ENCODE measurements around the gene SERPINB12. TPM values are rescaled to one million over a fixed set of nuclear protein-coding genes. Genes with fewer than 3 reads are reported as not detected.

SERPINB12 gene, protein sequence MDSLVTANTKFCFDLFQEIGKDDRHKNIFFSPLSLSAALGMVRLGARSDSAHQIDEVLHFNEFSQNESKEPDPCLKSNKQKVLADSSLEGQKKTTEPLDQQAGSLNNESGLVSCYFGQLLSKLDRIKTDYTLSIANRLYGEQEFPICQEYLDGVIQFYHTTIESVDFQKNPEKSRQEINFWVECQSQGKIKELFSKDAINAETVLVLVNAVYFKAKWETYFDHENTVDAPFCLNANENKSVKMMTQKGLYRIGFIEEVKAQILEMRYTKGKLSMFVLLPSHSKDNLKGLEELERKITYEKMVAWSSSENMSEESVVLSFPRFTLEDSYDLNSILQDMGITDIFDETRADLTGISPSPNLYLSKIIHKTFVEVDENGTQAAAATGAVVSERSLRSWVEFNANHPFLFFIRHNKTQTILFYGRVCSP
- not detected in 2 replicates for total RNA-seq (2014; rRNA removed; shearing (Covaris generic))
- not detected in 2 replicates for polyA plus RNA-seq (2016; fragmentation: Nextera tagmentation; extraction: Ambion mirVana)

GRCh38 chr18:63542069-63542468 lies at the start of gene SERPINB12:
TSS of gene SERPINB12 (plus strand) at chr18:63542369. CDS start at chr18:63556160, 13,791 bp downstream.
- WGBS, 2 experiments (ENCODE audit: low coverage in 1 of 2, low lambda C conversion rate in 2 of 2, missing lambda C conversion rate in 2 of 2) = 38 to 41% methylated on average over 1 of the region's 1 CpG
- no peaks in the 10 kb centered on the region for H3K27me3 ChIP-seq (replicated peaks; ENCODE audit: insufficient read depth)
- no peak within 1 kb of the TSS for H2AFZ ChIP-seq
- DNase-seq = no peak
- no peaks in the 10 kb centered on the region for H3K9me3 ChIP-seq (ENCODE audit: low read depth)
- H3K9ac ChIP-seq = no peak within 1 kb of the TSS
- no peak within 1 kb of the TSS for H3K4me3 ChIP-seq
- in situ Hi-C loops (cut with MboI) = no loop called here
- H3K27ac ChIP-seq = no peak within 1 kb of the TSS
- H3F3A ChIP-seq (ENCODE audit: insufficient read depth) = no peaks in the 10 kb centered on the region
- no peaks in the 10 kb centered on the region for H3K79me2 ChIP-seq (ENCODE audit: insufficient read depth)
- no peaks in the 10 kb centered on the region for H3K36me3 ChIP-seq (ENCODE audit: low read depth)
- TF ChIP-seq EZH2 (IDR thresholded peaks at IDR 0.05; ENCODE audit: insufficient read depth, poor library complexity, severe bottlenecking) = no peak
- TF ChIP-seq EZH2phosphoT487 (IDR thresholded peaks at IDR 0.05; ENCODE audit: insufficient read depth, low read depth) = no peak
- no peak within 1 kb of the TSS for H3K4me2 ChIP-seq (ENCODE audit: unreplicated experiment)
- peaks cover 23% of the 10 kb centered on the region for H3K4me1 ChIP-seq (ENCODE audit: insufficient read depth)
- H3K9me2 ChIP-seq (ENCODE audit: insufficient read depth) = no peaks in the 10 kb centered on the region
- no peaks in the 10 kb centered on the region for H4K20me1 ChIP-seq (ENCODE audit: insufficient read depth)

DNA sequence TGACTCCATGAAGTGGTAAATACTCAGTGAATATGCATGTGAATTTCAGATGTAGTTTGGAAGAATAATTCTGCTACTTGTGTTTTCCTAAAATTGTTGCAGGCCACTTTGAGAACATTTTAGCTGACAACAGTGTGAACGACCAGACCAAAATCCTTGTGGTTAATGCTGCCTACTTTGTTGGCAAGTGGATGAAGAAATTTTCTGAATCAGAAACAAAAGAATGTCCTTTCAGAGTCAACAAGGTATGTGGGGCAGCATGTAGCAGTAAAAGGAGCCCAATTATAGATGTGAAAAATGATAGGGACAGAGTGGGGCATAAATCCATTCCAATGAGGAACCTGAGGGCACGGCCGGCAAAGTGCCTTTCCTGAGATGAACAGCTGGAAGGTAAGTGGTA lies 49.3 kb upstream of the SERPINB12 start:
- no peak overlapping the region for H2AFZ ChIP-seq
- no peaks in the 10 kb centered on the region for H3K79me2 ChIP-seq (ENCODE audit: insufficient read depth)
- no peaks in the 10 kb centered on the region for H3K9me3 ChIP-seq (ENCODE audit: low read depth)
- WGBS, 2 experiments (ENCODE audit: low coverage in 1 of 2, low lambda C conversion rate in 2 of 2, missing lambda C conversion rate in 2 of 2) = 70 to 77% methylated on average over 3 of the region's 3 CpGs
- no peak for TF ChIP-seq EZH2 (IDR thresholded peaks at IDR 0.05; ENCODE audit: insufficient read depth, poor library complexity, severe bottlenecking)
- TF ChIP-seq EZH2phosphoT487 (IDR thresholded peaks at IDR 0.05; ENCODE audit: insufficient read depth, low read depth) = no peak
- peak; percentile 47 for DNase-seq
- H3K4me2 ChIP-seq (ENCODE audit: unreplicated experiment) = peak overlapping the region; percentile 1
- H3K36me3 ChIP-seq (ENCODE audit: low read depth) = no peaks in the 10 kb centered on the region
- H3K27me3 ChIP-seq (replicated peaks; ENCODE audit: insufficient read depth) = no peaks in the 10 kb centered on the region
- H3K9me2 ChIP-seq (ENCODE audit: insufficient read depth) = no peaks in the 10 kb centered on the region
- no peak overlapping the region for H3K4me3 ChIP-seq
- no peak overlapping the region for H3K27ac ChIP-seq
- no peaks in the 10 kb centered on the region for H4K20me1 ChIP-seq (ENCODE audit: insufficient read depth)
- H3F3A ChIP-seq (ENCODE audit: insufficient read depth) = peaks cover 12% of the 10 kb centered on the region; the same call in 1 of the 2 replicates
- H3K9ac ChIP-seq = no peak overlapping the region
- in situ Hi-C loops (cut with MboI) = no loop called here
- peaks cover 16% of the 10 kb centered on the region for H3K4me1 ChIP-seq (ENCODE audit: insufficient read depth)

- Histone ChIP-seq H3K27me3 (replicated peaks; ENCODE audit: insufficient read depth) (no peaks in the 10 kb centered on the region), H4K20me1 (ENCODE audit: insufficient read depth) (no peaks in the 10 kb centered on the region), H3K9me2 (ENCODE audit: insufficient read depth) (no peaks in the 10 kb centered on the region), H3K36me3 (ENCODE audit: low read depth) (no peaks in the 10 kb centered on the region), H3K4me3 (no peak overlapping the region), H3F3A (ENCODE audit: insufficient read depth) (peaks cover 12% of the 10 kb centered on the region; the same call in 1 of the 2 replicates), H3K4me1 (ENCODE audit: insufficient read depth) (peaks cover 15% of the 10 kb centered on the region), H3K27ac (no peak overlapping the region), H3K9me3 (ENCODE audit: low read depth) (no peaks in the 10 kb centered on the region), H3K9ac (no peak overlapping the region), H3K79me2 (ENCODE audit: insufficient read depth) (no peaks in the 10 kb centered on the region), H3K4me2 (ENCODE audit: unreplicated experiment) (no peak overlapping the region), H2AFZ (no peak overlapping the region)
- no peak for TF ChIP-seq EZH2 (IDR thresholded peaks at IDR 0.05; ENCODE audit: insufficient read depth, poor library complexity, severe bottlenecking)
- TF ChIP-seq EZH2phosphoT487 (IDR thresholded peaks at IDR 0.05; ENCODE audit: insufficient read depth, low read depth) = no peak
- DNase-seq = no peak
- in situ Hi-C loops (cut with MboI) = no loop called here
- 9 to 13% methylated on average over 2 of the region's 2 CpGs for WGBS, 2 experiments (ENCODE audit: low coverage in 1 of 2, low lambda C conversion rate in 2 of 2, missing lambda C conversion rate in 2 of 2)
These were observed 46.5 kb upstream of the SERPINB12 start for GRCh38 chr18:63495675-63496074.

GRCh38 chr18:63505566-63506335 lies 36.4 kb upstream of the SERPINB12 start:
- Histone ChIP-seq H3K4me3 (no peak overlapping the region), H3F3A (ENCODE audit: insufficient read depth) (no peaks in the 10 kb centered on the region), H3K27ac (no peak overlapping the region), H3K79me2 (ENCODE audit: insufficient read depth) (no peaks in the 10 kb centered on the region), H2AFZ (no peak overlapping the region), H3K27me3 (replicated peaks; ENCODE audit: insufficient read depth) (no peaks in the 10 kb centered on the region), H3K9me2 (ENCODE audit: insufficient read depth) (no peaks in the 10 kb centered on the region), H3K4me1 (ENCODE audit: insufficient read depth) (0 out of 2 replicates have a peak, but pooled peaks cover 8% of the 10 kb centered on the region), H3K4me2 (ENCODE audit: unreplicated experiment) (no peak overlapping the region), H3K9ac (no peak overlapping the region), H4K20me1 (ENCODE audit: insufficient read depth) (no peaks in the 10 kb centered on the region), H3K9me3 (ENCODE audit: low read depth) (no peaks in the 10 kb centered on the region), H3K36me3 (ENCODE audit: low read depth) (no peaks in the 10 kb centered on the region)
- 50% methylated on average over 2 of the region's 2 CpGs for WGBS, 2 experiments (ENCODE audit: low coverage in 1 of 2, low lambda C conversion rate in 2 of 2, missing lambda C conversion rate in 2 of 2)
- TF ChIP-seq EZH2phosphoT487 (IDR thresholded peaks at IDR 0.05; ENCODE audit: insufficient read depth, low read depth) (no peak), EZH2 (IDR thresholded peaks at IDR 0.05; ENCODE audit: insufficient read depth, poor library complexity, severe bottlenecking) (no peak)
- in situ Hi-C loops (cut with MboI) = no loop called here
- DNase-seq = peak; percentile 53

All from GM23248 (cell line).